ENCODE measurements around the gene CBX2.
"Not testable (repeated sequence)": the region's sequence is repeated elsewhere in the genome, so short reads cannot be mapped to it uniquely, and the experiment has no call there.

CBX2 gene

DNA sequence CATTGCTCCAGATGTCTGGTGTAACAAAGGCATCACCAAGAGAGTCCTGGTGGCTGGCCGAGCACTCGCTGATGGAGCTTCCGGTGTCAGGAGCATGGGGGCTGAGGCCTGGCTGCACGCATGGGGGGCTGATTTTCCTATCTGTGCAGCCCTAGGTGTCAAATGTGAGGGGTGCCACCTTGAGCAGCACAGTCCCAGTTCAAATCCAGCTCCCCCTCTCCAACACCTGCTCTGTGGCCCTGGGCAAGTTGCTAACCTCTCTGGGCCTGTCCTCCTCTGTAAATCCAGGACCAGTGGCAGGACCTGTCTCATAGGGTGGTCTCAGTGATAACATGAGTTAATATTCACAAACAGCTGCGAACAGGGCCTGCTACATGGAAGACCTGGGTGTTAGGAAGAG is 34.3 kb upstream of the CBX2 start:
- DNase-seq, result no peak

GRCh38 chr17:79745641-79746105 is 32.3 kb upstream of the CBX2 start:
- DNase-seq, result no peak

DNA sequence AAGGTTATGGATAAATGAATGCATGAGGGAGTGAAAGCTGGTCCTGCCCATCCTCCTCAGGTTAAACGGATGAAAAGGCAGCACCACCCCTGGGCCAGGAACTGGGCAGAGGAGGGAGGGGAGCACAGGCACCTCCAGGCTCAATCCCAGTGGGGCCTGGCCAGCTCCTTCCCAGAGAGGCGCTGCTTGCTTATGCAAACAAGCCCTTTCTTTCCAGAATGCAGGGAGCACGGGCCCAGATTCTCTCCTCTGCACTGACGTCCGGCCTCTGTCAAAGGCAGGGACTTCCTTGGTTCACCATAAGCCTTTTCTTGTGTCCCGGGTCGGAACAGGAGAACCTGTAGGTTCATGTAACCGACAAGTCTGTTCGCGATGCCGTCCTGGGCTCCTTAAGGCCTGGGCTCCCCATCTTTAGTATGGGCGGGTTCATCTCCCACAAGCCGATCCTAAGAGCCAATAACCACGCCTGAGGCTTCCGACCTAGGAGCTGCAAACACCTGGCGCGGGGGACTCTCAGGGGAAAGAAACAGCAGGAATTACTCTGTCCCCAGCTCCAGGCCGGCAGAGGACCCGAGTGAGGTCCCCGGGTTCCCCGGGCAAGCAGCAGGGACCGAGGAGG is 30.9 kb upstream of the CBX2 start:
- DNase-seq, result peak in 1 of 2 experiments; percentile 64

DNA sequence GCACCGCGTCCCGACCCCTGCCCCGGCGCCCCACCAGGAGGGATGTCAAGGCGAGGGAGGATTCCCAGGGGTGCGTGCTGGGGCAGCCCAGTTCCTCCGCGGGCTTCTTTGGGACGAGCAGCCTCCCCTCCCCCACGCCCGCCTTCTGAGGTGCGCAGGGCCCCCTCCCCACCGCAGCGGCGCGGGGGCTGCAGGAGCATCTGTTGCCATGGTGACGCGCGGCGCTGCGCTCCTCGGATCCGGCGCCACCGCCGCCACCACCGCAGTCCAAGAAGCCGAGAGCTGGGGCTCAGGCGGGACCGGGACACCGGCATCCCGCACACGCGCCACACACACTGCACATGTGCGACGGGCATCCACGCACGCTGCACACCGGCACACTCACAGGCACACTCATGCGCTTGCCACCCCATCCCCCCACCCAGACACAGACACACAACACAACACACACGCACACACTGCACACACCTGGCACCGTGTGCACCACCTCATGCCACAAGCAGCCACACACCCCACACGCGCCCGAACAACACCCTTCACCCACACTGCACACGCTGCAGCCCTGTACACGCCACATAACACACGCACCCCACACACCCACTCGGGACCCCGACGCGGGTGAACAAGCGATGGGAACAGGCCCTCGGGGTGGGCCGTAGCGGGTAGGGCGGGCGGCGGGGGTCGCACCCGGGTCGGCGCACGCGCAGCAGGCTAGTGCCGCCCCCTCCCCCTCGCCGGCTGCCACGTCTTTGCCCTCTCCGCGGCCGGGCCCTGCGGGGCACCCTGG is 30.2 kb upstream of the CBX2 start:
- peak; percentile 69 to 84 for DNase-seq

DNA sequence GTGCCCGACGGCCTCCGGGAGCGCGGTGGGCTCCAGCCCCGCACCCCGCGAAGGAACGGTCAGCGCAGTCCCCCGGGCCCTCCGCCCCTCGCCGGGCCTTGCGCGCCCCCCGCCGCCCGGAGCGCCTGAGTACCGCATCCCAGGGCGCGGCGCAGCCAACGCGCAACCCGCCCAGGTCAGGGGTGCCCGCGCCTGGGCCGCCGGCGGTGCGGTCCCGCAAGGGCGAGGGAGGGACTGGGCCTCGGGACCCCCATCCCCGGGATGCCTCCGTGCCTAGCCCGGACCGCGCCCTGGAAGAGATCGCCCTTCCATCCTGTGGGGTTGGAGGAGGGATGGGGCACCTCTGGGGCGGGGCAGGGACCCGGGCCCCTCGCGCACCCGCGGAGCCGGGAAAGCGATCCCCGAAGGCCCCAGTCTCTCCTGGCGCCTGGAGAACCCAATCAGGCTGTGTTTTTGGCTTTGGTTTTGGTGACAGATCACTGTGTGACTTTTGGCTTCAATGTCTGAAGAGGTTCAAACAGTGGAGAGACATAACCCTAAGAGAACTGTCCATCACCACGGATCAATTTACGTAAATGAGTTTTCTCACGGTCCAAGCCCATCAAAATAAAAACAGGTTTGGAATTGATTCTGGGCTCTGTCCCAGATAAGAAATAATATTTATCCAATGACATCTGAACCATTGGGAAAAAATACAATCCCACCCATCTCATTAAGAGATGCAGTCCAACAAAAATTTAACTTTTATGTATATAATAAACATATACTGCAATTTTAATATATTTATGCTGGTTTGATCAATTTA is 29.5 kb upstream of the CBX2 start:
- no peak for DNase-seq

- peak in 1 of 2 experiments; percentile 53 for DNase-seq
These were observed 28.7 kb upstream of the CBX2 start for GRCh38 chr17:79749156-79749815.

DNA sequence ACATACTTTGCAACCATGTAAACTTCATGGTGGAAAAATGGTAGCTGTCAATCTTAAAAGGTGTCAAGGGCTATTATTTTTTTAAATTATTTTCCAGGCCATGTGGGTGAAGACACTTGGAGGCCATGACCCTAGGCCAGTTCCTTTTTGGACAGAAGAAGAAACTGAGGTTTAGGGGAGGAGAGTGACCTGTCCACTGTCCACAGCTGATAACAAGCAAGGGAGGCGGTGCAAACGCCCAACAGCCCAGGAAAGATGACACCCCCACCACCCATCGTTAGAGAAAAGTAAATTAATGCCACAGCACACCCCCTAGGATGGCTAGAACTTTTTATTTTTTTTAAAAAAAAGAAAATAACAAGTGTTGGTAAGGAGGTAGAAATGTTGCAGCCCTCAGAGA is 28.0 kb upstream of the CBX2 start:
- DNase-seq, result no peak

GRCh38 chr17:79750650-79751545 is 27.1 kb upstream of the CBX2 start:
- DNase-seq, result no peak

GRCh38 chr17:79752175-79752574 is 25.8 kb upstream of the CBX2 start:
- DNase-seq, result no peak

DNA sequence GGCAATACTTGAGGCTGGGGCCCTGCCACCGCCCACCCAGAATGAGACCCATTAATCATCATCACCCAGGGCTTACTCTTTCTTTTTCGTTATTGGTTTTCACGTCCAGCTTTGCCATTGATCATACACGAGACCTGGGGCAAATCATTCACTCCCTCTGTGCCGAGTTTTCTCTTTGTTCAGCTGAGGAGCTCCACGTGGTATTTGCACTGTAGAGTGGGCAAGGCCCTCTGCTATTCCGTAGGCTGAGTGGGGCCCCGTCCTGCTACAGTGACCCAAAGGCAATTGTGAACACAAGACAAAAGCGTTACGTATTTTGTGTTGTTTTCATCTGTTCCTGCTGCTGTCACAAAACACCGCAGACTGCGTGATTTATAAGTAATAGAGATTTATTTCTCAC is 23.6 kb upstream of the CBX2 start:
- DNase-seq, result no peak

DNA sequence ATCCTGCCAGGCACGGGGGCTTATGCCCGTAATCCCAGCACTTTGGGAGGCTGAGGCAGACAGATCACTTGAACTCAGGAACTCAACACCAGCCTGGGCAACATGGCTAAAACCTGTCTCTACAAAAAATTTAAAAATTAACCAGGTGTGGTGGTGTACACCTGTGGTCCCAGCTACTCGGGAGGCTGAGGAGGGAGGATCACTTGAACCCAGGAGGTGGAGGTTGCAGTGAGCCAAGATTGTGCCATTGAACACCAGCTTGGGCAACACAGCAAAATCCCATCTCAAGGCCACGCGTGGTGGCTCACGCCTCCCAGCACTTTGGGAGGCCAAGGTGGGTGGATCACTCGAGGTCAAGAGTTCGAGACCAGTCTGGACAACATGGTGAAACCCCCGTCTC is 23.0 kb upstream of the CBX2 start:
- DNase-seq, result not testable (repeated sequence)

- no peak for DNase-seq
These were observed 22.4 kb upstream of the CBX2 start for GRCh38 chr17:79755591-79755990.

GRCh38 chr17:79757140-79757745 is 20.7 kb upstream of the CBX2 start:
- no peak for DNase-seq

DNA sequence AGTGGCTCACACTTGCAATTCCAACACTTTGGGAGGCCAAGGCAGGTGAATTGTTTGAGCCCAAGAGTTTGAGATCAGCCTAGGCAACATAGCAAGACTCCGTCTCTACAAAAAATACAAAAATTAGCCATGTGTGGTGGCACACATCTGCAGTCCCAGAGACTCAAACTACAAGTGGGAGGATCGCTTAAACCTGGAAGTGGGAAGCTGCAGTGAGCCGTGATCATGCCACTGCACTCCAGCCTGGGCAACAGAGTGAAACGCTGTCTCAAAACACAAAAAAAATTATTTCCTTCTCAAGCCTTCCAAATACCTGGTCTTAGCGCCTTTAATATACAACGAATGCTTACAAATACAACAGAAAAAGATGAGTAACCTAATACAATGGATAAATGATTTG is 19.7 kb upstream of the CBX2 start:
- no peak for DNase-seq

DNA sequence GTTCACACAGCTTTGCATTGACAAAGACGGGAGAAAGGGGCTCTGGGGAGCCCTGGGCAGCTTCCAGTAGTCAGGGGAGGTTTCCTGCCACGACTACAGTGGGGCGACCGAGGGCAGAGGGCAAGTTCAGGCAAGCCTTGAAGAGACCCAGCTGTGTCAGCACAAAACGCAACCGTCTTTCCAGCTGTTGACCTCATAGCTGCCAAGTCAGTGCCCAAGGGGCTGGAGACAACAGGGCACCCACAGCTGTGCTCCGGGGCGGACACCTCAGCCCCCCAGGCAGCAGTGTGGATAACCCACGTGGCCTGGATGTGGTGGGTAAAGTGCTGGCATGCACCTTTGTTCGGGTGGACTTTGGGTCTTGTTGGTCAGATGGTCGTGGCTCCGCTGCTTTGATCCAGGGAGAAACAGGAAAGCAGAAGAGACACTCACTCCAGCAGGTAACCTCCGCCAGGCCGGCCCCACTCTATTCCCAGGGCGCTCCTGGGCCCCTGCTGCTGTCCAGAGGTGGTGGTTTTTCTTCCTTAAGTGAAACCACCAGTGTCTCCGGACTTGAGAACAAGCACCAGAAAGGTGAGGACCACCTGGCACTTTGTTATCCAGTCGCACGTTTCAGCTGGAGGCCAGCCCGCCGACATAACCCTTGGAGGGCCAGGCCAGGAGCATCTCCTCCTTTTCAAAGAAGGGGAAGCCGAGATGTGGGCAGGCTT is 17.6 kb upstream of the CBX2 start:
- DNase-seq, result no peak

DNA sequence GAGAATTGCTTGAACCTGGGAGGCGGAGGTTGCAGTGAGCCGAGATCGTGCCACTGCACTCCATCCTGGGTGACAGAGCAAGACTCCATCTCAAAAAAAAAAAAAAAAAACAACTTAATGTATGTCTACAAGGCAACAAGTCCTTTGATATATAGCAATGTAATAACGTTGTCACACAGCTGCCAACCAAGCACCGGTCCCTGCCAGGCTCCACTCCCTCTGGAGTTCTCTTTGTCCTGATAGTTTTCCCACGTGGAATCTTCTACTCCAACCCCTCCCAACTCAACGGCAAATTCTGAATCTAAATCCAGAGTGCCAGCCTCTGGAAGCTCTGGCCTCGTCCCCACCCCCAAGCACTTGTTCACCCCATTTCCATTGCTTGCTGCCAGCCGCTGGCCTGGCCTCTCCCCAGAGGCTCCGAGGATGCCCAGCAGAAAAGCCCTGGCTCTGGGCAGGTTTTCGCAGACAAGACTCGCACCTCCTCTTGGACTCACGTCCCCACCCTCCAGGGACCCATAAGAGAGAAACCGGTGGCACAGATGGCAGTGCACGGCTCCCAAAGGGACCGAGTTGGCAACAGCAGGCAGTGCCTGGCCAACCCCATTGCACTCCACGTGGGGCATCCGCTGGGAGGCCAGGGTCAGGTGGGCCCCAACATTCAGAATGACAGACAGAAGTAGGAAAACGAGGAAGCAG is 15.9 kb upstream of the CBX2 start:
- DNase-seq, result peak in 1 of 2 experiments; percentile 59

DNA sequence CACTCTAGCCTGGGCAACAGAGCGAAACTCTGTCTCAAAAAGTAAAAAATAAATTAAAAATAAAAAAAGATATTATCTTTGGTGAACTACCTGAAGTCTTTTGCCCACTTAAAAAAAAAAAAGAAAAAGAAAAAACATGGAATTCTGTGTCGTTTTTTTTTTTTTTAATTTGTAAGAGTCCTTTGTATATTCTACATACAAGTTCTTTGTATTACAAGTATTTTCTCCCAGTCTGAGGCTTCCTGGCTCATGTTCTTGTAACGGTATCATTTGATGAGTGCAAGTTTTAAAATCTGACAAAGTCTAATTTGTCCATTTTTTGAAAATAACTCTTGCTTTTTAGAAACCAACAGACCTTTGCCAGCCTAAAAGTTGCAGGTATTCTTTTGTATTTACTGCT is 12.2 kb upstream of the CBX2 start:
- DNase-seq, result no peak

DNA sequence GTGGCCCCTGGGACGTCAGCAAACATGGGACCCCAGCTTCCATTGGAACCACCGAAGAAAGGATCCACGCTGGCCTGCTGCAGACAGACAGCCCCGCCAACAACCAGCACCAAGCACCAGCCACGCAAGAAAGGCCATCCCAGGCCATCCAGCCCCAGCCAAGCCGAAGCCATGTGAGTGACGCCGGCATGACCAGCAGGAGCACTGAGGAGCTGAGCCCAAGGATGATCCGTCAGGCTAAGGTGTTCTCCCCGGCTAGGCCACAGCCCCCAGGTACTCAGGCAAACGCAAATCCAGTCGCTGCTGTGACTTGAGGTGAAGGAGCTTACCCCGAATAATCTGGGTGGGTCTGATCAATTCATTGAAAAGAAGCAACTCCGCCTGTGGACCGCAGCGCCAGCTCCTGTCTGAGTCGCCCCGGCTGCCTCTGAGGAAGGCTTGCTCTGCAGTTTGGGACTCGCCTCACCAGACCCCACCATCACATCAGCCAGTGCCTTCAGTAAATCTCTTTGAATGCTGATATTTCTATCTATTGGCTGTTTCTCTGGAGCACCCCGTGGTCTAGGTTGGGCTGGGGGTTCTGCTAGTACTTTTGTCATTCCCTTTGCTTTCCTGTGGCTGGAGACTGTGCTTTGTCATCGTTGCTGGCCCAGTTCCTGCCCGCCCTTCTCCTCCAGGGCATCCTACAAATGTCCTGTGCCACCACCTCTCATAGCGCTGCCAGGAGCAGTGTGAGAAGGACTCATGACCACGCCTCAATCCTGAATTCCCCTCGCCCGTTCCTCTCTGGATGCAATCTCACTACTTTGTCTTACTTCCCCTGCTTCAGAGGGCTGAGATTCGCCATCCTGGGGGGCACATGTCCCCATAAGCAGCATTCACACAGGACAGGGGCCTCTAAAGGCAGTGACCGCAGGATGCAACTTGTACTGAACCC is 8.1 kb upstream of the CBX2 start:
- no peak for DNase-seq

DNA sequence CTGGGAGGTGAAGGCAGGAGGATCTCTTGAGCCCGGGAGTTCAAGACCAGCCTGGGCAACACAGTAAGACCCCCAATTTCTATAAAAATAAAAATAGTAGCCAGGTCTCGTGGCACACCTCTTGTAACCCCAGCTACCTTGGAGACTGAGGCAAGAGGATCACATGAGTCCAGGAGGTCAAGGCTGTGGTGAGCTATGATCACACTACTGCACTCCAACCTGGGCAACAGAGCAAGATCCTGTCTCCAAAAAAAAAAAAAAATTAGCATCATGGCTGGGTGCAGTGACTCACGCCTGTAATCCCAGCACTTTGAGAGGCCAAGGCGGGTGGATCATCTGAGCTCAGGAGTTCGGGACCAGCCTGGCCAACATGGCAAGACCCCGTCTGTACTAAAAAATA is 6.7 kb upstream of the CBX2 start:
- DNase-seq, result no peak

Data from NCI-H524 (cell line).